Bronchial epithelial cell (primary cell): ENCODE results near the gene MORC1. TPM values are rescaled to one million over a fixed set of nuclear protein-coding genes. Genes with fewer than 3 reads are reported as not detected.
"Not testable (repeated sequence)": the region's sequence is repeated elsewhere in the genome, so short reads cannot be mapped to it uniquely, and the experiment has no call there.

Source experiments
- DNase-seq: peaks from one replicate; pipeline ENCODE4 v3.0.0-alpha.2; 2010; ENCODE audit warnings: low read depth
- FAIRE-seq: peaks from 2 replicates; lab custom pipeline; 2011; peaks lifted over from hg19 to GRCh38; lab: Jason Lieb, UNC
- H3K27me3 ChIP-seq: 2 replicates; pipeline ENCODE4 v1.5.1; 2011; ENCODE audit warnings: low read length; ENCODE audit not compliant: control insufficient read depth, insufficient read depth
- H3K36me3 ChIP-seq: 2 replicates; pipeline ENCODE4 v1.5.1; 2011; ENCODE audit warnings: low read length; ENCODE audit not compliant: control insufficient read depth, insufficient read depth
- H3K4me3 ChIP-seq: 2 replicates; pipeline ENCODE4 v1.5.1; 2011; ENCODE audit warnings: mild to moderate bottlenecking, low read depth, low read length, control low read depth
- CTCF ChIP-seq: IDR thresholded peaks from 2 replicates; pipeline ENCODE4 v1.5.1; 2011; ENCODE audit warnings: mild to moderate bottlenecking, moderate library complexity, low read length, control low read depth, inconsistent platforms; ENCODE audit not compliant: insufficient read depth, severe bottlenecking
- total RNA-seq: library from RNA; depleted of rRNA; stranded (reverse); fragments of >200 nt; gene quantifications from 2 replicates; pipeline ENCODE4 v1.2.1, GENCODE V29; 2014

Gene MORC1
- total RNA-seq, 1 donor from 2014 or later, result not detected

- DNase-seq (no peak), FAIRE-seq (no peak)
- no peak for TF ChIP-seq CTCF
- H3K36me3 ChIP-seq, result no peaks in the 10 kb centered on the region
- no peak overlapping the region for H3K4me3 ChIP-seq
- H3K27me3 ChIP-seq, result no peaks in the 10 kb centered on the region
Measured at GRCh38 chr3:109095166-109095565, 22.8 kb downstream of the MORC1 start.

GRCh38 chr3:109093561-109093960 is 24.4 kb downstream of the MORC1 start:
- no peak for TF ChIP-seq CTCF
- FAIRE-seq (no peak), DNase-seq (no peak)
- Histone ChIP-seq H3K36me3 (no peaks in the 10 kb centered on the region), H3K4me3 (no peak overlapping the region), H3K27me3 (no peaks in the 10 kb centered on the region)

- DNase-seq (no peak), FAIRE-seq (no peak)
- Histone ChIP-seq H3K27me3 (no peaks in the 10 kb centered on the region), H3K36me3 (no peaks in the 10 kb centered on the region), H3K4me3 (no peak overlapping the region)
- no peak for TF ChIP-seq CTCF
Measured at GRCh38 chr3:109091846-109092245, 26.1 kb downstream of the MORC1 start.

- DNase-seq (no peak), FAIRE-seq (no peak)
- Histone ChIP-seq H3K27me3 (no peaks in the 10 kb centered on the region), H3K4me3 (no peak overlapping the region), H3K36me3 (no peaks in the 10 kb centered on the region)
- no peak for TF ChIP-seq CTCF
Measured at GRCh38 chr3:109089265-109089664, 28.7 kb downstream of the MORC1 start.

- peak; percentile 72 for TF ChIP-seq CTCF
- FAIRE-seq (no peak), DNase-seq (peak; percentile 53)
- no peaks in the 10 kb centered on the region for H3K36me3 ChIP-seq
- H3K4me3 ChIP-seq, result no peak overlapping the region
- no peaks in the 10 kb centered on the region for H3K27me3 ChIP-seq
Measured at GRCh38 chr3:109081746-109082510, 36.0 kb downstream of the MORC1 start.

GRCh38 chr3:109080090-109080489 is 37.8 kb downstream of the MORC1 start:
- FAIRE-seq, H3K36me3 ChIP-seq, DNase-seq, H3K4me3 ChIP-seq, H3K27me3 ChIP-seq: not testable (repeated sequence)
